Activated T-cell treated with anti-CD3 and anti-CD28 coated beads for 24 hours (primary cell): Measurements from ENCODE around the gene RPLP2.

Source experiments
- DNase-seq: peaks from one replicate; pipeline ENCODE4 v3.0.0-alpha.2; 2020; ENCODE audit warnings: low read depth

The RPLP2 gene

GRCh38 chr11:773830-774229 is 35.9 kb upstream of the RPLP2 start:
- DNase-seq: no peak

GRCh38 chr11:774873-775592 is 34.7 kb upstream of the RPLP2 start:
- no peak for DNase-seq

- DNase-seq: no peak
These were observed 33.6 kb upstream of the RPLP2 start for GRCh38 chr11:776263-776560.

- peak; percentile 13 for DNase-seq
These were observed 33.0 kb upstream of the RPLP2 start for GRCh38 chr11:776561-777287.

- peak; percentile 93 for DNase-seq
These were observed 32.2 kb upstream of the RPLP2 start, which contains the start of gene GATD1 for GRCh38 chr11:777288-778255. Gene GATD1, minus strand, starts transcription at chr11:777487. Its CDS starts 25 bp downstream, at chr11:777462.

GRCh38 chr11:778976-779954 is 30.5 kb upstream of the RPLP2 start:
- no peak for DNase-seq

- no peak for DNase-seq
These were observed 29.7 kb upstream of the RPLP2 start for GRCh38 chr11:779955-780532.

- DNase-seq: no peak
These were observed 27.2 kb upstream of the RPLP2 start for GRCh38 chr11:782264-783174.

- no peak for DNase-seq
These were observed 26.2 kb upstream of the RPLP2 start for GRCh38 chr11:783581-784015.

- DNase-seq: no peak
These were observed 23.3 kb upstream of the RPLP2 start for GRCh38 chr11:786235-787083.

- no peak for DNase-seq
These were observed 22.6 kb upstream of the RPLP2 start for GRCh38 chr11:787084-787675.

GRCh38 chr11:788009-788640 is 21.6 kb upstream of the RPLP2 start:
- no peak for DNase-seq

GRCh38 chr11:788953-789940 is 20.5 kb upstream of the RPLP2 start:
- no peak for DNase-seq

- peak; percentile 43 for DNase-seq
These were observed 19.8 kb upstream of the RPLP2 start, which contains the start of gene CEND1 for GRCh38 chr11:789943-790342. Gene CEND1, minus strand, starts transcription at chr11:790090. Its CDS starts 1,514 bp downstream, at chr11:788576.

GRCh38 chr11:790721-791564 is 18.8 kb upstream of the RPLP2 start:
- no peak for DNase-seq
